Measurements from ENCODE around the gene OR51B2.

GRCh38 chr11:5345831-5346230 is 21.7 kb upstream of the OR51B2 start:
- no peak for TF ChIP-seq SUZ12 (IDR thresholded peaks at IDR 0.05; ENCODE audit: low read depth, low read length)
- TF ChIP-seq CTCF (CRISPR knock-in tag; IDR thresholded peaks at IDR 0.05) = no peak
- TF ChIP-seq REST (IDR thresholded peaks at IDR 0.05; ENCODE audit: borderline replicate concordance in 1 of 2, low read depth in 1 of 2, low read length in 2 of 2) = no peak
- TF ChIP-seq SCMH1 (CRISPR knock-in tag; IDR thresholded peaks at IDR 0.05; ENCODE audit: borderline replicate concordance) = no peak
- no peak for TF ChIP-seq CHCHD3 (CRISPR knock-in tag; IDR thresholded peaks at IDR 0.05)
- no peak for TF ChIP-seq ZBTB26 (CRISPR knock-in tag; IDR thresholded peaks at IDR 0.05; ENCODE audit: borderline replicate concordance)
- no peak for TF ChIP-seq ZBTB44 (CRISPR knock-in tag; IDR thresholded peaks at IDR 0.05)
- TF ChIP-seq KAT7 (CRISPR knock-in tag; IDR thresholded peaks at IDR 0.05; ENCODE audit: borderline replicate concordance) = no peak

All from HepG2 (cell line).